Adrenal gland (tissue), 12 donors: ENCODE results near the gene LRRC52. TPM values are rescaled to one million over a fixed set of nuclear protein-coding genes. Genes with fewer than 3 reads are reported as not detected.

ENCODE experiments used
- DNase-seq, 7 donors: peaks; one replicate each; pipeline ENCODE4 v3.0.0-alpha.2; 2019 to 2020
- H3K27ac ChIP-seq, 5 donors: fragments of 200-600 bp; sonication (generic) in 4 of 5; 1 replicate in 3 of 5; 2 replicates in 2 of 5; pipeline versions ENCODE4 v1.5.1 to v1.8.0; 2016 to 2020; ENCODE audit warnings: mild to moderate bottlenecking in 1 of 5
- H3K27me3 ChIP-seq: fragments of 200-600 bp; 2 replicates; pipeline ENCODE4 v1.8.0; 2021
- H3K36me3 ChIP-seq, 2 donors: fragments of 200-600 bp; replicated peaks in 1 of 2; 1 replicate in 1 of 2; 2 replicates in 1 of 2; pipeline versions ENCODE4 v1.5.1 to v1.8.0; 2018 to 2022
- H3K4me1 ChIP-seq, 2 donors: fragments of 200-600 bp; replicated peaks in 1 of 2; 1 replicate in 1 of 2; 2 replicates in 1 of 2; pipeline versions ENCODE4 v1.5.1 to v1.8.0; 2018 to 2021
- H3K4me3 ChIP-seq, 4 donors: fragments of 200-600 bp; sonication (generic) in 3 of 4; one replicate each; pipeline ENCODE4 v1.5.1; 2016 to 2018
- H3K9me3 ChIP-seq, 3 donors: fragments of 200-600 bp; sonication (generic) in 1 of 3; replicated peaks in 1 of 3; 1 replicate in 2 of 3; 2 replicates in 1 of 3; pipeline versions ENCODE4 v1.5.1 to v1.8.0; 2016 to 2021
- POLR2A ChIP-seq, 2 donors: fragments of 450-650 bp; IDR thresholded peaks; one replicate each; pipeline ENCODE4 v1.6.1; 2017; ENCODE audit warnings: antibody characterized with exemption in 2 of 2, mild to moderate bottlenecking in 2 of 2, moderate library complexity in 1 of 2
- WGBS, 4 donors: extraction: QIAGEN DNeasy Blood & Tissue Kit in 2 of 4; methylation state at CpG; one replicate each; pipeline versions ENCODE4 v1.1.5 to v1.1.7; 2013 to 2017; 5-methylcytosine and 5-hydroxymethylcytosine counted together
- intact Hi-C, 2 donors: fragments of 100-400 bp; cut with DNase I; formaldehyde crosslinking; loops; one replicate each; pipeline versions ENCODE4 v1.14.1 to v1.15.0; 2022 to 2023
- polyA plus RNA-seq, 3 donors: library from polyadenylated mRNA; stranded (reverse); fragments of 200-250 nt in 2 of 3; fragments of 350-450 nt in 1 of 3; fragmentation: Illumina TruSeq in 1 of 3; extraction: RNeasy Lipid Tissue Mini Kit (QIAGEN cat#74804) in 1 of 3; gene quantifications; one replicate each; pipeline ENCODE4 v1.2.3, GENCODE V29; 2013 to 2014
- total RNA-seq, 9 donors: library from RNA; depleted of rRNA in 4 of 9; stranded (reverse); fragments of >200 nt in 4 of 9; fragments of 120-200 nt in 1 of 9; fragmentation: NEBNext Ultra II Directional in 1 of 9; extraction: Animal tissue kit (Norgen Biotek cat#: 25700) in 1 of 9; gene quantifications; one replicate each; pipeline versions ENCODE4 v1.1.0 to v1.2.4, GENCODE V29; 2013 to 2023
- TF ChIP-seq, protein P1 (sequence below), 6 experiments: fragments of 450-650 bp in 4 of 6; fragments of 200-600 bp in 2 of 6; sonication (generic) in 1 of 6; IDR thresholded peaks; 1 replicate in 5 of 6; 2 replicates in 1 of 6; pipeline versions ENCODE4 v1.5.1 to v1.8.0; 2016 to 2021; ENCODE audit warnings: antibody characterized with exemption in 6 of 6, mild to moderate bottlenecking in 2 of 6, moderate library complexity in 1 of 6
- donor health status: healthy with polysubstance abuse.
- donor health status: Bipolar disorder and iron deficiency.
- donor health status: DM: yes; HTN: yes; CAD: no.
- donor health status: DM: no; HTN: no; CAD: no.
- donor health status: DM: no; HTN: no; CAD: no.
- donor health status: DM: yes; HTN: yes; CAD: no.

LRRC52 gene
- total and polyA plus RNA-seq, 12 donors, result not detected

GRCh38 chr1:165545974-165546373 is 2.2 kb downstream of the LRRC52 start:
- no peak for DNase-seq
- intact Hi-C loops, result no loop called here
- WGBS, 4 donors, result 31 to 60% (median 51%) methylated on average over 2 of the region's 2 CpGs

DNA sequence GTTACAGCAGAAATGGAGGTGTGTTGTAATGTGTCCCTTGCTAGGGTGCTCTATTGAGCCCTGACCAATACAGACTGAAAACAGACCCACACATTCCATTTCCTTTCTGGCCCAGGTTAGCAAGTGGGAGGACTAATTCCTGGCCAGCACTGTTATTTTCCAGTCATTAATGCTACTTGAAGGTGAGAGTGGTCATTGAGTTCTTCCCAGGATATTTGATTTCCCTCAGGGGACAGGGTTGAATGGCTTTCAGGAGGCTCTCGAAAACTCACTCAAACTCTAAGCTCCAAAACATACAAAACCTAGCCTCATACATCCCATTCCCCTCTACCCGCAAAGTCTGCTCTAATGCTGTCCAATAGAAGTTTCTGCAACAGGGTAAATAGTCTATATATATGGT is 6.2 kb downstream of the LRRC52 start:
- Histone ChIP-seq H3K9me3 (no peaks in the 10 kb centered on the region), H3K27ac (no peak overlapping the region), H3K36me3 (no peaks in the 10 kb centered on the region), H3K4me3 (no peak overlapping the region), H3K4me1 (no peaks in the 10 kb centered on the region), H3K27me3 (peaks cover 2% of the 10 kb centered on the region)
- no peak for DNase-seq
- TF ChIP-seq POLR2A (IDR thresholded peaks at IDR 0.05), result no peak
- TF ChIP-seq, protein P1, sequence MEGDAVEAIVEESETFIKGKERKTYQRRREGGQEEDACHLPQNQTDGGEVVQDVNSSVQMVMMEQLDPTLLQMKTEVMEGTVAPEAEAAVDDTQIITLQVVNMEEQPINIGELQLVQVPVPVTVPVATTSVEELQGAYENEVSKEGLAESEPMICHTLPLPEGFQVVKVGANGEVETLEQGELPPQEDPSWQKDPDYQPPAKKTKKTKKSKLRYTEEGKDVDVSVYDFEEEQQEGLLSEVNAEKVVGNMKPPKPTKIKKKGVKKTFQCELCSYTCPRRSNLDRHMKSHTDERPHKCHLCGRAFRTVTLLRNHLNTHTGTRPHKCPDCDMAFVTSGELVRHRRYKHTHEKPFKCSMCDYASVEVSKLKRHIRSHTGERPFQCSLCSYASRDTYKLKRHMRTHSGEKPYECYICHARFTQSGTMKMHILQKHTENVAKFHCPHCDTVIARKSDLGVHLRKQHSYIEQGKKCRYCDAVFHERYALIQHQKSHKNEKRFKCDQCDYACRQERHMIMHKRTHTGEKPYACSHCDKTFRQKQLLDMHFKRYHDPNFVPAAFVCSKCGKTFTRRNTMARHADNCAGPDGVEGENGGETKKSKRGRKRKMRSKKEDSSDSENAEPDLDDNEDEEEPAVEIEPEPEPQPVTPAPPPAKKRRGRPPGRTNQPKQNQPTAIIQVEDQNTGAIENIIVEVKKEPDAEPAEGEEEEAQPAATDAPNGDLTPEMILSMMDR (IDR thresholded peaks at IDR 0.05), result no peak
- 77 to 85% (median 78%) methylated on average over 2 of the region's 2 CpGs for WGBS, 4 donors
- intact Hi-C loops, result no loop called here

More at GRCh38 chr1:165545974-165546373, 2.2 kb downstream of the LRRC52 start:
- H3K27ac ChIP-seq, result no peak overlapping the region
- TF ChIP-seq, protein P1 (IDR thresholded peaks at IDR 0.05), result no peak
- no peak for TF ChIP-seq POLR2A (IDR thresholded peaks at IDR 0.05)
- H3K27me3 ChIP-seq, result peaks cover 7% of the 10 kb centered on the region
- no peaks in the 10 kb centered on the region for H3K4me1 ChIP-seq
- no peak overlapping the region for H3K4me3 ChIP-seq
- no peaks in the 10 kb centered on the region for H3K9me3 ChIP-seq
- H3K36me3 ChIP-seq, result no peaks in the 10 kb centered on the region

- WGBS, 4 donors, result 68 to 73% (median 70%) methylated on average over 3 of the region's 3 CpGs
- no peak overlapping the region for H3K4me3 ChIP-seq
- H3K9me3 ChIP-seq, result no peaks in the 10 kb centered on the region
- TF ChIP-seq POLR2A (IDR thresholded peaks at IDR 0.05), result no peak
- TF ChIP-seq, protein P1 (IDR thresholded peaks at IDR 0.05), result no peak
- no peaks in the 10 kb centered on the region for H3K36me3 ChIP-seq
- intact Hi-C loops, result no loop called here
- H3K27ac ChIP-seq, result no peak overlapping the region
- peak in 1 of 7 donors; percentile 53 for DNase-seq
- H3K4me1 ChIP-seq, result no peaks in the 10 kb centered on the region
- no peaks in the 10 kb centered on the region for H3K27me3 ChIP-seq
Measured at GRCh38 chr1:165551469-165551868, 7.7 kb downstream of the LRRC52 start.

- Histone ChIP-seq H3K9me3 (no peaks in the 10 kb centered on the region), H3K36me3 (no peaks in the 10 kb centered on the region), H3K4me3 (no peak overlapping the region), H3K27me3 (peaks cover 7% of the 10 kb centered on the region), H3K4me1 (no peaks in the 10 kb centered on the region), H3K27ac (no peak overlapping the region)
- intact Hi-C loops, result no loop called here
- 29 to 38% (median 33%) methylated on average over 9 of the region's 9 CpGs for WGBS, 4 donors
- DNase-seq, result no peak
- TF ChIP-seq, protein P1 (IDR thresholded peaks at IDR 0.05), result no peak
- TF ChIP-seq POLR2A (IDR thresholded peaks at IDR 0.05), result no peak
Measured at GRCh38 chr1:165560883-165561656, 17.3 kb downstream of the LRRC52 start.
